HUES64 (cell line): ENCODE measurements around the gene FREM1.

Source experiments
- H3K27ac ChIP-seq: 2 replicates; pipeline ENCODE4 v1.7.0; 2013; ENCODE audit warnings: low read depth, low read length, inconsistent platforms
- H3K27me3 ChIP-seq: 2 replicates; pipeline ENCODE4 v1.6.1; 2013; ENCODE audit warnings: mild to moderate bottlenecking, low read length; ENCODE audit not compliant: insufficient read depth
- H3K36me3 ChIP-seq: 2 replicates; pipeline ENCODE4 v1.6.1; 2013; ENCODE audit warnings: mild to moderate bottlenecking, low read length; ENCODE audit not compliant: insufficient read depth
- H3K4me1 ChIP-seq: 2 replicates; pipeline ENCODE4 v1.6.1; 2013; ENCODE audit warnings: mild to moderate bottlenecking, low read length, moderate library complexity; ENCODE audit not compliant: insufficient read depth
- H3K4me3 ChIP-seq: 2 replicates; pipeline ENCODE4 v1.5.1; 2013; ENCODE audit warnings: mild to moderate bottlenecking, low read length, moderate library complexity
- H3K9ac ChIP-seq: 2 replicates; pipeline ENCODE4 v1.6.1; 2013; ENCODE audit warnings: mild to moderate bottlenecking, low read depth, low read length
- H3K9me3 ChIP-seq: 2 replicates; pipeline ENCODE4 v1.6.1; 2013; ENCODE audit warnings: low read depth, low read length; ENCODE audit not compliant: insufficient read depth
- WGBS: fragments of 150-250, 120-280 bp; methylation state at CpG from one replicate; pipeline ENCODE4 v1.1.7; 2013; ENCODE audit warnings: missing lambda C conversion rate; 5-methylcytosine and 5-hydroxymethylcytosine counted together

Gene FREM1

GRCh38 chr9:14730461-14730898 is 179.7 kb downstream of the FREM1 start:
- H3K27me3 ChIP-seq, result peaks cover 23% of the 10 kb centered on the region
- no peaks in the 10 kb centered on the region for H3K9me3 ChIP-seq
- H3K4me3 ChIP-seq, result no peak overlapping the region
- no peaks in the 10 kb centered on the region for H3K36me3 ChIP-seq
- H3K9ac ChIP-seq, result no peak overlapping the region
- no peak overlapping the region for H3K27ac ChIP-seq
- no peaks in the 10 kb centered on the region for H3K4me1 ChIP-seq
- WGBS, result 91% methylated on average over 2 of the region's 2 CpGs

GRCh38 chr9:14723301-14723700 is 186.9 kb downstream of the FREM1 start:
- 16% methylated on average over 4 of the region's 4 CpGs for WGBS
- Histone ChIP-seq H3K9ac (no peak overlapping the region), H3K4me3 (0 out of 2 replicates have a peak overlapping the region, but pooled peaks have one; percentile 2), H3K27ac (no peak overlapping the region), H3K36me3 (peaks cover 11% of the 10 kb centered on the region; the same call in 1 of the 2 replicates), H3K9me3 (no peaks in the 10 kb centered on the region), H3K27me3 (peaks cover 89% of the 10 kb centered on the region), H3K4me1 (peaks cover 25% of the 10 kb centered on the region)

- Histone ChIP-seq H3K9ac (peak within 1 kb of the TSS; percentile 41; the same call in 1 of the 2 replicates), H3K4me3 (peak within 1 kb of the TSS; percentile 49)
- 3% methylated on average over 7 of the region's 7 CpGs for WGBS
Measured at GRCh38 chr9:14722391-14723035, 187.7 kb downstream of the FREM1 start, which contains the start of gene CER1. Gene CER1, minus strand, starts transcription at chr9:14722733. Its CDS starts 61 bp downstream, at chr9:14722672.

GRCh38 chr9:14719231-14719923 is 190.9 kb downstream of the FREM1 start:
- H3K27me3 ChIP-seq, result peaks cover 64% of the 10 kb centered on the region
- H3K9me3 ChIP-seq, result no peaks in the 10 kb centered on the region
- peaks cover 25% of the 10 kb centered on the region for H3K4me1 ChIP-seq
- no peak overlapping the region for H3K27ac ChIP-seq
- peaks cover 42% of the 10 kb centered on the region; the same call in 1 of the 2 replicates for H3K36me3 ChIP-seq
- H3K9ac ChIP-seq, result no peak overlapping the region
- 87% methylated on average over 8 of the region's 8 CpGs for WGBS
- peak overlapping the region; percentile 49 for H3K4me3 ChIP-seq

More at GRCh38 chr9:14722391-14723035, 187.7 kb downstream of the FREM1 start, which contains the start of gene CER1:
- Histone ChIP-seq H3K27ac (no peak within 1 kb of the TSS), H3K27me3 (peaks cover 92% of the 10 kb centered on the region), H3K9me3 (no peaks in the 10 kb centered on the region), H3K36me3 (peaks cover 16% of the 10 kb centered on the region; the same call in 1 of the 2 replicates), H3K4me1 (peaks cover 25% of the 10 kb centered on the region)

GRCh38 chr9:14715102-14715501 is 195.1 kb downstream of the FREM1 start:
- Histone ChIP-seq H3K9me3 (peaks cover 3% of the 10 kb centered on the region; the same call in 1 of the 2 replicates), H3K4me3 (no peak overlapping the region), H3K4me1 (no peaks in the 10 kb centered on the region), H3K36me3 (peaks cover 58% of the 10 kb centered on the region; the same call in 1 of the 2 replicates), H3K27me3 (peaks cover 26% of the 10 kb centered on the region), H3K27ac (no peak overlapping the region), H3K9ac (no peak overlapping the region)
- WGBS, result 92% methylated on average over 4 of the region's 4 CpGs

- H3K4me1 ChIP-seq, result no peaks in the 10 kb centered on the region
- peaks cover 9% of the 10 kb centered on the region; the same call in 1 of the 2 replicates for H3K27me3 ChIP-seq
- H3K36me3 ChIP-seq, result peaks cover 54% of the 10 kb centered on the region; the same call in 1 of the 2 replicates
- no peak overlapping the region for H3K4me3 ChIP-seq
- H3K27ac ChIP-seq, result no peak overlapping the region
- WGBS, result 93% methylated on average over 2 of the region's 3 CpGs
- no peak overlapping the region for H3K9ac ChIP-seq
- H3K9me3 ChIP-seq, result peaks cover 4% of the 10 kb centered on the region; the same call in 1 of the 2 replicates
Measured at GRCh38 chr9:14713187-14713767, 197.0 kb downstream of the FREM1 start.

GRCh38 chr9:14710804-14711203 is 199.4 kb downstream of the FREM1 start:
- no peak overlapping the region for H3K27ac ChIP-seq
- H3K36me3 ChIP-seq, result peaks cover 41% of the 10 kb centered on the region; the same call in 1 of the 2 replicates
- no peak overlapping the region for H3K4me3 ChIP-seq
- H3K4me1 ChIP-seq, result no peaks in the 10 kb centered on the region
- no peak overlapping the region for H3K9ac ChIP-seq
- peaks cover 4% of the 10 kb centered on the region; the same call in 1 of the 2 replicates for H3K9me3 ChIP-seq
- no peaks in the 10 kb centered on the region for H3K27me3 ChIP-seq

- 98% methylated on average over 4 of the region's 5 CpGs for WGBS
- peaks cover 34% of the 10 kb centered on the region; the same call in 1 of the 2 replicates for H3K36me3 ChIP-seq
Measured at GRCh38 chr9:14706530-14707140, 203.6 kb downstream of the FREM1 start.

GRCh38 chr9:14705079-14705478 is 205.1 kb downstream of the FREM1 start:
- Histone ChIP-seq H3K9ac (no peak overlapping the region), H3K27ac (no peak overlapping the region), H3K4me3 (no peak overlapping the region), H3K4me1 (no peaks in the 10 kb centered on the region), H3K36me3 (peaks cover 21% of the 10 kb centered on the region; the same call in 1 of the 2 replicates), H3K9me3 (0 out of 2 replicates have a peak, but pooled peaks cover 1% of the 10 kb centered on the region), H3K27me3 (no peaks in the 10 kb centered on the region)

More at GRCh38 chr9:14706530-14707140, 203.6 kb downstream of the FREM1 start:
- Histone ChIP-seq H3K4me1 (no peaks in the 10 kb centered on the region), H3K9ac (no peak overlapping the region), H3K27ac (no peak overlapping the region), H3K9me3 (peaks cover 4% of the 10 kb centered on the region; the same call in 1 of the 2 replicates), H3K4me3 (no peak overlapping the region), H3K27me3 (no peaks in the 10 kb centered on the region)

GRCh38 chr9:14704281-14704680 is 205.9 kb downstream of the FREM1 start:
- WGBS, result 93% methylated on average over 3 of the region's 3 CpGs

More at GRCh38 chr9:14704281-14704680, 205.9 kb downstream of the FREM1 start:
- H3K27ac ChIP-seq, result no peak overlapping the region
- H3K4me1 ChIP-seq, result no peaks in the 10 kb centered on the region
- no peaks in the 10 kb centered on the region for H3K9me3 ChIP-seq
- H3K9ac ChIP-seq, result no peak overlapping the region
- no peak overlapping the region for H3K4me3 ChIP-seq
- peaks cover 20% of the 10 kb centered on the region; the same call in 1 of the 2 replicates for H3K36me3 ChIP-seq
- H3K27me3 ChIP-seq, result no peaks in the 10 kb centered on the region
